HepG2 (cell line): Measurements from ENCODE around the gene SMURF1. TPM values are rescaled to one million over a fixed set of nuclear protein-coding genes. Genes with fewer than 3 reads are reported as not detected.
A peak's percentile ranks its signal among the peaks of the same experiment; 100 is the strongest.

ENCODE experiments used
- CCDC6 ChIP-seq: sonication (generic); formaldehyde crosslinking; IDR thresholded peaks from 2 replicates; pipeline ENCODE4 v1.8.1; 2022; ENCODE audit warnings: mild to moderate bottlenecking, missing genetic modification reagents, moderate library complexity
- HNF4G ChIP-seq, 2 experiments: sonication (generic) in 1 of 2; formaldehyde crosslinking in 1 of 2; IDR thresholded peaks; 2 replicates each; pipeline versions ENCODE4 v1.4.0 to v1.6.1; 2011 to 2020; ENCODE audit warnings: borderline replicate concordance in 2 of 2, low read depth in 2 of 2, mild to moderate bottlenecking in 2 of 2, low read length in 1 of 2, missing genetic modification reagents in 1 of 2, moderate library complexity in 1 of 2
- HOXA5 ChIP-seq: sonication (generic); formaldehyde crosslinking; IDR thresholded peaks from 2 replicates; pipeline ENCODE4 v1.4.0; 2020; ENCODE audit warnings: missing genetic modification reagents
- IRF1 ChIP-seq: sonication (generic); formaldehyde crosslinking; IDR thresholded peaks from 2 replicates; pipeline ENCODE4 v1.4.0; 2020; ENCODE audit warnings: low read depth, mild to moderate bottlenecking, missing genetic modification reagents
- NCOA2 ChIP-seq: sonication (generic); formaldehyde crosslinking; IDR thresholded peaks from 2 replicates; pipeline ENCODE4 v1.8.0; 2022; ENCODE audit warnings: inconsistent platforms
- PAXIP1 ChIP-seq: sonication (generic); formaldehyde crosslinking; conservative IDR thresholded peaks from 2 replicates; pipeline ENCODE4 v1.4.0; 2020; ENCODE audit warnings: mild to moderate bottlenecking, missing genetic modification reagents, moderate library complexity
- PHB2 ChIP-seq: fragments of 450-650 bp; IDR thresholded peaks from 2 replicates; pipeline ENCODE4 v1.6.1; 2018; ENCODE audit not compliant: partially characterized antibody
- RXRB ChIP-seq: IDR thresholded peaks from 2 replicates; pipeline ENCODE4 v1.6.1; 2016; ENCODE audit warnings: borderline replicate concordance, missing genetic modification reagents, missing compliant biosample characterization
- SKI ChIP-seq: fragments of 450-650 bp; IDR thresholded peaks from one replicate; pipeline ENCODE4 v1.6.1; 2018; ENCODE audit warnings: mild to moderate bottlenecking; ENCODE audit not compliant: partially characterized antibody
- ZFP91 ChIP-seq: sonication (generic); formaldehyde crosslinking; IDR thresholded peaks from 2 replicates; pipeline ENCODE4 v1.9.0; 2022; ENCODE audit warnings: missing genetic modification reagents, mild to moderate bottlenecking, borderline replicate concordance
- ZHX1 ChIP-seq: sonication (generic); formaldehyde crosslinking; IDR thresholded peaks from 2 replicates; pipeline ENCODE4 v1.8.1; 2022; ENCODE audit warnings: low read depth, mild to moderate bottlenecking, missing genetic modification reagents
- ZNF331 ChIP-seq: sonication (generic); formaldehyde crosslinking; IDR thresholded peaks from 2 replicates; pipeline ENCODE4 v1.4.0; 2020; ENCODE audit warnings: missing genetic modification reagents
- ZNF777 ChIP-seq: sonication (generic); formaldehyde crosslinking; IDR thresholded peaks from 2 replicates; pipeline ENCODE4 v1.4.0; 2020; ENCODE audit warnings: missing genetic modification reagents
- polyA plus RNA-seq, 8 experiments: library from polyadenylated mRNA; depleted of rRNA in 3 of 8; stranded (reverse) in 7 of 8; unstranded in 1 of 8; fragments of >200 nt; fragmentation: Illumina TruSeq in 4 of 8; extraction: Trizol in 4 of 8; gene quantifications; 2 replicates each; pipeline versions ENCODE4 v1.2.1 to v1.2.3, GENCODE V29; 2011 to 2016; ENCODE audit warnings: low read depth in 4 of 8, missing spikeins in 1 of 8, mixed read lengths in 1 of 8; ENCODE audit not compliant: insufficient read depth in 1 of 8
- total RNA-seq, 5 experiments: library from RNA; depleted of rRNA; stranded (reverse); fragments of >200 nt; fragmentation: Illumina TruSeq; extraction: Trizol; gene quantifications; 2 replicates each; pipeline ENCODE4 v1.2.3, GENCODE V29; 2016; ENCODE audit warnings: low read depth in 1 of 5
- TF ChIP-seq, protein P1 (sequence below): sonication (generic); formaldehyde crosslinking; IDR thresholded peaks from 2 replicates; pipeline ENCODE4 v1.8.1; 2023; ENCODE audit warnings: mild to moderate bottlenecking, moderate library complexity, missing genetic modification reagents
- TF ChIP-seq, protein P2 (sequence below): sonication (generic); formaldehyde crosslinking; conservative IDR thresholded peaks from 2 replicates; pipeline ENCODE4 v1.8.1; 2023; ENCODE audit warnings: missing genetic modification reagents

Gene SMURF1
- total and polyA plus RNA-seq, 2 of the 13 experiments (the other 11 are each of a cell fraction or from before 2014, with no cell fraction given), result 8.3 to 11.1 TPM

- TF ChIP-seq, protein P1, sequence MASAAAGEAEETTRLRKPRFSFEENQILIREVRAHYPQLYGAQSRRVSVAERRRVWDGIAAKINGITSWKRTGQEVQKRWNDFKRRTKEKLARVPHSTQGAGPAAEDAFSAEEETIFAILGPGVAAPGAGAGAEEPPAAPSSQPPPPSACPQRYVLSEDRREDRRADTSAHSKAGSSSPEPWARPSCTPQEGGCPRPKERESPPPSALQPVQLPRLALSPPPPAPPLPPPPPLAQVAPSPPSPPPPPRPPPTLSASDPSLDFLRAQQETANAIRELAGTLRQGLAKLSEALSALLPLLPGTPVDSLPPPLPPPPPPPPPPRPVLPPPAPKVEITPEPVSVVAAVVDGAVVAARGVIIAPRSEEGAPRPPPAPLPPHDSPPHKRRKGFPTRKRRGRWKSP (CRISPR knock-in tag), result 0 out of 2 replicates have a peak, but pooled peaks have one; percentile 51
- peak; percentile 73; the same call in 1 of the 2 replicates for TF ChIP-seq ZNF331 (CRISPR knock-in tag)
- TF ChIP-seq RXRB (CRISPR knock-in tag), result peak; percentile 99
- 0 out of 2 replicates have a peak, but pooled peaks have one; percentile 53 for TF ChIP-seq HOXA5 (CRISPR knock-in tag)
- TF ChIP-seq CCDC6, result peak; percentile 51; the same call in 1 of the 2 replicates
- TF ChIP-seq IRF1 (CRISPR knock-in tag), result no peak
- TF ChIP-seq ZFP91, result peak; percentile 49
- peak; percentile 15; the same call in 1 of the 2 replicates for TF ChIP-seq HNF4G (IDR thresholded peaks at IDR 0.05; ENCODE audit: borderline replicate concordance, low read depth, low read length)
- peak; percentile 29; the same call in 1 of the 2 replicates for TF ChIP-seq HNF4G (CRISPR knock-in tag; IDR thresholded peaks at IDR 0.05; ENCODE audit: borderline replicate concordance, low read depth)
- TF ChIP-seq PHB2, result no peak
- peak; percentile 96 for TF ChIP-seq SKI
- TF ChIP-seq NCOA2, result peak; percentile 78
- TF ChIP-seq, protein P2, sequence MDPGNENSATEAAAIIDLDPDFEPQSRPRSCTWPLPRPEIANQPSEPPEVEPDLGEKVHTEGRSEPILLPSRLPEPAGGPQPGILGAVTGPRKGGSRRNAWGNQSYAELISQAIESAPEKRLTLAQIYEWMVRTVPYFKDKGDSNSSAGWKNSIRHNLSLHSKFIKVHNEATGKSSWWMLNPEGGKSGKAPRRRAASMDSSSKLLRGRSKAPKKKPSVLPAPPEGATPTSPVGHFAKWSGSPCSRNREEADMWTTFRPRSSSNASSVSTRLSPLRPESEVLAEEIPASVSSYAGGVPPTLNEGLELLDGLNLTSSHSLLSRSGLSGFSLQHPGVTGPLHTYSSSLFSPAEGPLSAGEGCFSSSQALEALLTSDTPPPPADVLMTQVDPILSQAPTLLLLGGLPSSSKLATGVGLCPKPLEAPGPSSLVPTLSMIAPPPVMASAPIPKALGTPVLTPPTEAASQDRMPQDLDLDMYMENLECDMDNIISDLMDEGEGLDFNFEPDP (CRISPR knock-in tag), result no peak
- peak; percentile 66; the same call in 1 of the 2 replicates for TF ChIP-seq ZHX1 (CRISPR knock-in tag)
- TF ChIP-seq PAXIP1 (CRISPR knock-in tag), result peak; percentile 67; the same call in 1 of the 2 replicates
- TF ChIP-seq ZNF777 (CRISPR knock-in tag), result no peak
Measured at GRCh38 chr7:99190359-99191009, 46.6 kb upstream of the SMURF1 start (continued).
